WTC11 (cell line): ENCODE data around the gene RGS14. TPM values are rescaled to one million over a fixed set of nuclear protein-coding genes. Genes with fewer than 3 reads are reported as not detected.

Experiments used
- ATAC-seq: fragments of 200-7000 bp; cut with Tn5 transposase; 2 replicates; pipeline ENCODE4 v1.10.0; 2021; ENCODE audit warnings: mild to moderate bottlenecking, moderate library complexity
- CTCF ChIA-PET: fragments of 300-600 bp; sonication (Branson Sonifier 250); formaldehyde crosslinking; loops from one replicate; lab custom pipeline; 2021; ENCODE audit warnings: antibody characterized with exemption; lab: Charles Lee
- POLR2A ChIA-PET: fragments of 350-600 bp; sonication (Branson Sonifier 250); formaldehyde crosslinking; loops from one replicate; lab custom pipeline; 2021; ENCODE audit warnings: antibody characterized with exemption; lab: Charles Lee
- DNase-seq: peaks from one replicate; pipeline ENCODE4 v3.0.0; 2021; ENCODE audit warnings: low spot score
- H3K27ac Mint-ChIP-seq: 2 replicates; pipeline ENCODE4 v1.8.0; 2021; ENCODE audit warnings: mixed read lengths
- H3K27me3 Mint-ChIP-seq: 2 replicates; pipeline ENCODE4 v1.8.0; 2021; ENCODE audit warnings: low read depth, mild to moderate bottlenecking, moderate library complexity, mixed read lengths
- H3K36me3 Mint-ChIP-seq: 2 replicates; pipeline ENCODE4 v1.8.0; 2021; ENCODE audit warnings: mixed read lengths
- H3K4me1 Mint-ChIP-seq: 2 replicates; pipeline ENCODE4 v1.8.0; 2022; ENCODE audit warnings: mixed read lengths
- H3K4me3 Mint-ChIP-seq: 2 replicates; pipeline ENCODE4 v1.8.0; 2021; ENCODE audit warnings: mild to moderate bottlenecking, moderate library complexity, mixed read lengths
- H3K9me3 Mint-ChIP-seq: 2 replicates; pipeline ENCODE4 v1.8.0; 2021; ENCODE audit warnings: mixed read lengths
- FOXJ3 ChIP-seq: sonication (generic); formaldehyde crosslinking; IDR thresholded peaks from 2 replicates; pipeline ENCODE4 v1.9.0; 2021; ENCODE audit warnings: missing genetic modification reagents, mild to moderate bottlenecking, borderline replicate concordance
- FOXK1 ChIP-seq: sonication (generic); formaldehyde crosslinking; IDR thresholded peaks from 2 replicates; pipeline ENCODE4 v1.8.0; 2022; ENCODE audit warnings: mild to moderate bottlenecking, moderate library complexity, missing genetic modification reagents
- GABPB1 ChIP-seq: sonication (generic); formaldehyde crosslinking; IDR thresholded peaks from 2 replicates; pipeline ENCODE4 v1.8.1; 2023; ENCODE audit warnings: mild to moderate bottlenecking, missing genetic modification reagents
- HMGA2 ChIP-seq: fragments of 250-450 bp; sonication (Bioruptor Pico); IDR thresholded peaks from 2 replicates; pipeline ENCODE4 v1.4.0; 2021; ENCODE audit warnings: mild to moderate bottlenecking, moderate library complexity
- IRF2 ChIP-seq: sonication (generic); formaldehyde crosslinking; IDR thresholded peaks from 2 replicates; pipeline ENCODE4 v1.8.0; 2022; ENCODE audit warnings: low read depth, missing genetic modification reagents, borderline replicate concordance
- NFE2L1 ChIP-seq: sonication (generic); formaldehyde crosslinking; IDR thresholded peaks from 2 replicates; pipeline ENCODE4 v1.8.1; 2023; ENCODE audit warnings: missing genetic modification reagents
- NR1H2 ChIP-seq: sonication (generic); formaldehyde crosslinking; IDR thresholded peaks from 2 replicates; pipeline ENCODE4 v1.9.0; 2021; ENCODE audit warnings: mild to moderate bottlenecking, moderate library complexity, missing genetic modification reagents
- NR2C2 ChIP-seq: sonication (generic); formaldehyde crosslinking; IDR thresholded peaks from 2 replicates; pipeline ENCODE4 v1.8.0; 2022; ENCODE audit warnings: mild to moderate bottlenecking, missing genetic modification reagents
- SMAD4 ChIP-seq: sonication (generic); formaldehyde crosslinking; IDR thresholded peaks from 2 replicates; pipeline ENCODE4 v1.8.0; 2022; ENCODE audit warnings: mild to moderate bottlenecking, missing genetic modification reagents
- TEAD4 ChIP-seq: sonication (generic); formaldehyde crosslinking; IDR thresholded peaks from 2 replicates; pipeline ENCODE4 v1.8.0; 2022; ENCODE audit warnings: mild to moderate bottlenecking, missing genetic modification reagents
- ZNF671 ChIP-seq: fragments of 250-450 bp; sonication (Bioruptor Pico); IDR thresholded peaks from 2 replicates; pipeline ENCODE4 v1.8.0; 2021; ENCODE audit warnings: mild to moderate bottlenecking
- total RNA-seq: library from RNA; stranded (reverse); gene quantifications from 3 replicates; pipeline ENCODE4 v1.2.3, GENCODE V29; 2021
- TF ChIP-seq, protein P1 (sequence below): sonication (generic); formaldehyde crosslinking; IDR thresholded peaks from 2 replicates; pipeline ENCODE4 v1.8.1; 2022; ENCODE audit warnings: missing genetic modification reagents, borderline replicate concordance
- TF ChIP-seq, protein P2 (sequence below): sonication (generic); formaldehyde crosslinking; IDR thresholded peaks from 2 replicates; pipeline ENCODE4 v1.8.0; 2023; ENCODE audit warnings: missing genetic modification reagents, mild to moderate bottlenecking, borderline replicate concordance
- TF ChIP-seq, protein P3 (sequence below): sonication (generic); formaldehyde crosslinking; conservative IDR thresholded peaks from 2 replicates; pipeline ENCODE4 v1.8.1; 2022; ENCODE audit warnings: mild to moderate bottlenecking, missing genetic modification reagents
- TF ChIP-seq, protein P4 (sequence below): sonication (generic); formaldehyde crosslinking; IDR thresholded peaks from 2 replicates; pipeline ENCODE4 v1.8.1; 2023; ENCODE audit warnings: mild to moderate bottlenecking, missing genetic modification reagents, moderate library complexity
- TF ChIP-seq, protein P5 (sequence below): sonication (generic); formaldehyde crosslinking; conservative IDR thresholded peaks from 2 replicates; pipeline ENCODE4 v1.8.1; 2023; ENCODE audit warnings: mild to moderate bottlenecking, low read depth, missing genetic modification reagents, moderate library complexity

The RGS14 gene
- total RNA-seq, 1 experiment from 2014 or later: 74.6 TPM

DNA sequence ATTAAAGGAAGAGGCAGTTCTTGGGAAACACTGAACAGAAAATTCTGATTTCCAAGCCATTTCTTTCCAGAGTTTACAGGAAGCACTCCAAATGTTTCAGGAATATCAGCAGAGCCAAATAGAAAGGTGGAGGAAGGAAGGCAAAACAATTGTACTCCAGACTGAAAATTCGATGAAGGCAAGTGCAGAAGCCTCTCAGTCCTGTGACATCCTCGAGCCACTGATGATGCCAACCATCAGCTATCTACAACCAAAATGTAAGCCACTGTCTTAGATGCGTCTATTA, 8.4 kb upstream of the RGS14 start (continued):
- TF ChIP-seq, protein P1, sequence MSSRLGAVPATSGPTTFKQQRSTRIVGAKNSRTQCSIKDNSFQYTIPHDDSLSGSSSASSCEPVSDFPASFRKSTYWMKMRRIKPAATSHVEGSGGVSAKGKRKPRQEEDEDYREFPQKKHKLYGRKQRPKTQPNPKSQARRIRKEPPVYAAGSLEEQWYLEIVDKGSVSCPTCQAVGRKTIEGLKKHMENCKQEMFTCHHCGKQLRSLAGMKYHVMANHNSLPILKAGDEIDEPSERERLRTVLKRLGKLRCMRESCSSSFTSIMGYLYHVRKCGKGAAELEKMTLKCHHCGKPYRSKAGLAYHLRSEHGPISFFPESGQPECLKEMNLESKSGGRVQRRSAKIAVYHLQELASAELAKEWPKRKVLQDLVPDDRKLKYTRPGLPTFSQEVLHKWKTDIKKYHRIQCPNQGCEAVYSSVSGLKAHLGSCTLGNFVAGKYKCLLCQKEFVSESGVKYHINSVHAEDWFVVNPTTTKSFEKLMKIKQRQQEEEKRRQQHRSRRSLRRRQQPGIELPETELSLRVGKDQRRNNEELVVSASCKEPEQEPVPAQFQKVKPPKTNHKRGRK (CRISPR knock-in tag): no peak
- TF ChIP-seq, protein P2, sequence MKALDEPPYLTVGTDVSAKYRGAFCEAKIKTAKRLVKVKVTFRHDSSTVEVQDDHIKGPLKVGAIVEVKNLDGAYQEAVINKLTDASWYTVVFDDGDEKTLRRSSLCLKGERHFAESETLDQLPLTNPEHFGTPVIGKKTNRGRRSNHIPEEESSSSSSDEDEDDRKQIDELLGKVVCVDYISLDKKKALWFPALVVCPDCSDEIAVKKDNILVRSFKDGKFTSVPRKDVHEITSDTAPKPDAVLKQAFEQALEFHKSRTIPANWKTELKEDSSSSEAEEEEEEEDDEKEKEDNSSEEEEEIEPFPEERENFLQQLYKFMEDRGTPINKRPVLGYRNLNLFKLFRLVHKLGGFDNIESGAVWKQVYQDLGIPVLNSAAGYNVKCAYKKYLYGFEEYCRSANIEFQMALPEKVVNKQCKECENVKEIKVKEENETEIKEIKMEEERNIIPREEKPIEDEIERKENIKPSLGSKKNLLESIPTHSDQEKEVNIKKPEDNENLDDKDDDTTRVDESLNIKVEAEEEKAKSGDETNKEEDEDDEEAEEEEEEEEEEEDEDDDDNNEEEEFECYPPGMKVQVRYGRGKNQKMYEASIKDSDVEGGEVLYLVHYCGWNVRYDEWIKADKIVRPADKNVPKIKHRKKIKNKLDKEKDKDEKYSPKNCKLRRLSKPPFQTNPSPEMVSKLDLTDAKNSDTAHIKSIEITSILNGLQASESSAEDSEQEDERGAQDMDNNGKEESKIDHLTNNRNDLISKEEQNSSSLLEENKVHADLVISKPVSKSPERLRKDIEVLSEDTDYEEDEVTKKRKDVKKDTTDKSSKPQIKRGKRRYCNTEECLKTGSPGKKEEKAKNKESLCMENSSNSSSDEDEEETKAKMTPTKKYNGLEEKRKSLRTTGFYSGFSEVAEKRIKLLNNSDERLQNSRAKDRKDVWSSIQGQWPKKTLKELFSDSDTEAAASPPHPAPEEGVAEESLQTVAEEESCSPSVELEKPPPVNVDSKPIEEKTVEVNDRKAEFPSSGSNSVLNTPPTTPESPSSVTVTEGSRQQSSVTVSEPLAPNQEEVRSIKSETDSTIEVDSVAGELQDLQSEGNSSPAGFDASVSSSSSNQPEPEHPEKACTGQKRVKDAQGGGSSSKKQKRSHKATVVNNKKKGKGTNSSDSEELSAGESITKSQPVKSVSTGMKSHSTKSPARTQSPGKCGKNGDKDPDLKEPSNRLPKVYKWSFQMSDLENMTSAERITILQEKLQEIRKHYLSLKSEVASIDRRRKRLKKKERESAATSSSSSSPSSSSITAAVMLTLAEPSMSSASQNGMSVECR: no peak
- no peak for TF ChIP-seq NR2C2 (CRISPR knock-in tag)
- no peak for TF ChIP-seq IRF2 (CRISPR knock-in tag)
- no peak for TF ChIP-seq GABPB1 (CRISPR knock-in tag)

DNA sequence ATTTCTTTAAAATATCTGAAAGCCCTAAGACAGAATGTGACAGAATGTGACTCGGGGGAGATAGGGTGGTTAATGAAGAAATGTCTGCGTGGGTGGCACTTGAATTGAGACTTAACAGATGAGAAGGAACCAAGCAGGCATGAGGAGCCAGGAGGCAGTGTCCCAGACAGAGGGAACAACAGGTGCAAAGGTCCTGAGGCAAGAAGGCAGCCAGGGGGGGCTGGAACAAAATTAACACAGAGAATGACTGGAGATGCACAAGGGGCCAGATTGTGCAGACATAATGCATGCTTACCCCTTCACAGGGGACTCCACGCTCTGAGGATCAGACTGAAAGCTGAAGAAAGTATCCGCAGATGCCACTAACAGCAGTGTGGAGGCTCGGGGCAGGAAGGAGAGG, 8.0 kb upstream of the RGS14 start:
- DNase-seq (no peak), ATAC-seq (no peak)
- peaks cover 18% of the 10 kb centered on the region for H3K36me3 Mint-ChIP-seq
- TF ChIP-seq HMGA2 (no peak), SMAD4 (no peak), TEAD4 (CRISPR knock-in tag) (no peak), NFE2L1 (CRISPR knock-in tag) (no peak), FOXJ3 (CRISPR knock-in tag) (no peak), FOXK1 (CRISPR knock-in tag) (no peak)
- TF ChIP-seq, protein P3, sequence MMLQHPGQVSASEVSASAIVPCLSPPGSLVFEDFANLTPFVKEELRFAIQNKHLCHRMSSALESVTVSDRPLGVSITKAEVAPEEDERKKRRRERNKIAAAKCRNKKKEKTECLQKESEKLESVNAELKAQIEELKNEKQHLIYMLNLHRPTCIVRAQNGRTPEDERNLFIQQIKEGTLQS (CRISPR knock-in tag): no peak
- ChIA-PET CTCF (interaction anchor here (1.7 to 4.7 kb wide), 2 partner anchors 11 to 40 kb away, joined by 4 to 25 read pairs; no protein-coding TSS in a partner anchor), POLR2A (no interaction called here)
- H3K4me3 Mint-ChIP-seq: peak overlapping the region; percentile 98
- peaks cover 12% of the 10 kb centered on the region for H3K27me3 Mint-ChIP-seq
- H3K4me1 Mint-ChIP-seq: peaks cover 32% of the 10 kb centered on the region
- peaks cover 2% of the 10 kb centered on the region; the same call in 1 of the 2 replicates for H3K9me3 Mint-ChIP-seq
- H3K27ac Mint-ChIP-seq: peak overlapping the region; percentile 11; the same call in 1 of the 2 replicates

DNA sequence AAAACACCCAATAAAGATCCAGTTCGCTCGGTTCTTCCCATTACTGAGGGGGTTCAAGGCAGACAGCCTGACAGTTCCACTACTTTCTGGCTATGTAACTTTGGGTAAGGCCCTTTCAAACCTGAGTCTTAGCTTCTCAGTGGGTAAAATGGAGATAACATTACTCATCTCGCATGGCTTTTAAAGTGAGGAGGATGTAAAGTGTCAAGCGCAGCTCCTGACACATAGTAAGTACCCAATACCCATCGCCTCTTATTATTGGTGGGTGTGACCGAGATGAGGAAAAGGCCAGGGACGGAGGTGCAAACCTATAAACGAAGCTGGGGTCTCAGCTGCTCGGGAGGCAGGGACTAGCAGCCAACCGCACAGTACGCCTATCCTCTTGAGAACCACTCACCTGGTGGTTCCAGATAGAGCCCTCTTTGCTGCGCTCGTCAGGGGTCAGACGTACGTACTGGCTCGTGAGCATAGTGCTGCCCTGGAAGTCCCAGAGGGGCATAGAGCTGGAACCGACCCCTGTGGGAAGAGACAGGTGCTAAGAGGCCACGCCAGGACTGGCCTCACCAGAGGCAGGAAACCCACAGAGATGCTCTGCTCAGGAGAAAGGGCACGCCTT, 6.8 kb upstream of the RGS14 start:
- H3K27me3 Mint-ChIP-seq: peaks cover 23% of the 10 kb centered on the region
- CTCF ChIA-PET: interaction anchor here (0.8 to 4.7 kb wide), 8 partner anchors 9 to 104 kb away, joined by 3 to 51 read pairs (median 6); no protein-coding TSS in a partner anchor

More for the DNA sequence above, 6.8 kb upstream of the RGS14 start:
- Mint-ChIP-seq H3K36me3 (peaks cover 18% of the 10 kb centered on the region), H3K4me1 (peaks cover 32% of the 10 kb centered on the region), H3K4me3 (peak overlapping the region; percentile 98), H3K9me3 (peaks cover 14% of the 10 kb centered on the region), H3K27ac (peak overlapping the region; percentile 100)
- POLR2A ChIA-PET: interaction anchor here (1.2 to 2.1 kb wide), 3 partner anchors 14 to 105 kb away, joined by 4 to 8 read pairs (median 6); no protein-coding TSS in a partner anchor
- TF ChIP-seq, protein P4, sequence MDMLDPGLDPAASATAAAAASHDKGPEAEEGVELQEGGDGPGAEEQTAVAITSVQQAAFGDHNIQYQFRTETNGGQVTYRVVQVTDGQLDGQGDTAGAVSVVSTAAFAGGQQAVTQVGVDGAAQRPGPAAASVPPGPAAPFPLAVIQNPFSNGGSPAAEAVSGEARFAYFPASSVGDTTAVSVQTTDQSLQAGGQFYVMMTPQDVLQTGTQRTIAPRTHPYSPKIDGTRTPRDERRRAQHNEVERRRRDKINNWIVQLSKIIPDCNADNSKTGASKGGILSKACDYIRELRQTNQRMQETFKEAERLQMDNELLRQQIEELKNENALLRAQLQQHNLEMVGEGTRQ (CRISPR knock-in tag): no peak
- no peak for TF ChIP-seq NR2C2 (CRISPR knock-in tag)
- TF ChIP-seq NR1H2 (CRISPR knock-in tag): no peak
- TF ChIP-seq ZNF671: no peak
- TF ChIP-seq, protein P5, sequence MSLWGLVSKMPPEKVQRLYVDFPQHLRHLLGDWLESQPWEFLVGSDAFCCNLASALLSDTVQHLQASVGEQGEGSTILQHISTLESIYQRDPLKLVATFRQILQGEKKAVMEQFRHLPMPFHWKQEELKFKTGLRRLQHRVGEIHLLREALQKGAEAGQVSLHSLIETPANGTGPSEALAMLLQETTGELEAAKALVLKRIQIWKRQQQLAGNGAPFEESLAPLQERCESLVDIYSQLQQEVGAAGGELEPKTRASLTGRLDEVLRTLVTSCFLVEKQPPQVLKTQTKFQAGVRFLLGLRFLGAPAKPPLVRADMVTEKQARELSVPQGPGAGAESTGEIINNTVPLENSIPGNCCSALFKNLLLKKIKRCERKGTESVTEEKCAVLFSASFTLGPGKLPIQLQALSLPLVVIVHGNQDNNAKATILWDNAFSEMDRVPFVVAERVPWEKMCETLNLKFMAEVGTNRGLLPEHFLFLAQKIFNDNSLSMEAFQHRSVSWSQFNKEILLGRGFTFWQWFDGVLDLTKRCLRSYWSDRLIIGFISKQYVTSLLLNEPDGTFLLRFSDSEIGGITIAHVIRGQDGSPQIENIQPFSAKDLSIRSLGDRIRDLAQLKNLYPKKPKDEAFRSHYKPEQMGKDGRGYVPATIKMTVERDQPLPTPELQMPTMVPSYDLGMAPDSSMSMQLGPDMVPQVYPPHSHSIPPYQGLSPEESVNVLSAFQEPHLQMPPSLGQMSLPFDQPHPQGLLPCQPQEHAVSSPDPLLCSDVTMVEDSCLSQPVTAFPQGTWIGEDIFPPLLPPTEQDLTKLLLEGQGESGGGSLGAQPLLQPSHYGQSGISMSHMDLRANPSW (CRISPR knock-in tag): no peak
- ATAC-seq (no peak), DNase-seq (no peak)
